IPS-18a (cell line): ENCODE results near the gene NCKAP5.

Experiments
- H3K27ac ChIP-seq: one replicate; pipeline ENCODE4 v1.5.1; 2013; ENCODE audit warnings: low read length
- H3K27me3 ChIP-seq: one replicate; pipeline ENCODE4 v1.6.1; 2013; ENCODE audit warnings: mild to moderate bottlenecking, low read length; ENCODE audit not compliant: control insufficient read depth, insufficient read depth
- H3K36me3 ChIP-seq: one replicate; pipeline ENCODE4 v1.6.1; 2013; ENCODE audit warnings: low read depth, low read length; ENCODE audit not compliant: control insufficient read depth
- H3K4me1 ChIP-seq: one replicate; pipeline ENCODE4 v1.6.1; 2013; ENCODE audit warnings: low read depth, low read length; ENCODE audit not compliant: control insufficient read depth
- H3K4me3 ChIP-seq: one replicate; pipeline ENCODE4 v1.5.1; 2013; ENCODE audit warnings: low read length
- H3K9ac ChIP-seq: one replicate; pipeline ENCODE4 v1.6.1; 2013; ENCODE audit warnings: mild to moderate bottlenecking, low read length, moderate library complexity
- H3K9me3 ChIP-seq: one replicate; pipeline ENCODE4 v1.6.1; 2013; ENCODE audit warnings: low read depth, low read length; ENCODE audit not compliant: control insufficient read depth

The NCKAP5 gene

GRCh38 chr2:133252780-133253355, 315.4 kb downstream of the NCKAP5 start:
- Histone ChIP-seq H3K36me3 (no peaks in the 10 kb centered on the region), H3K9me3 (no peaks in the 10 kb centered on the region), H3K27me3 (no peaks in the 10 kb centered on the region), H3K4me3 (no peak overlapping the region), H3K9ac (no peak overlapping the region), H3K27ac (no peak overlapping the region), H3K4me1 (no peaks in the 10 kb centered on the region)

DNA sequence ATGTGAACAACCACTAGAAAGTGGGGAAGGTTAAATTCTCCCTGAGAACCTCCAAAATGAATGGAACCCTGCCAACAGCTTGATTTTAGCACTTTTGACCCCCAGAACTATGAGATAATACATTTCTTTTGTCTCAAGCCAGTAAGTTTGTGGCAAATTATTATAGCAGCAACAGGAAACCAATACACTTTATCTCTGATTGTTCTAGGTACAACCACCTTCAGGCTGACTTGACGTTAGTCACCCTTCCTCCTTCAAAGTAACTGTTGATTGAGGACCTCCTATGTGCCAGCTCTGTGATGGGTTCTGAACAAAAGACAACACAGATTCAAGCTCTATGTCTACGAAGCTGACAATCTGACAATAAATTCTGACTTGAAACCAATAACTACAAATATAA, 318.9 kb downstream of the NCKAP5 start:
- H3K4me3 ChIP-seq = no peak overlapping the region
- no peak overlapping the region for H3K27ac ChIP-seq
- no peak overlapping the region for H3K9ac ChIP-seq
- no peaks in the 10 kb centered on the region for H3K36me3 ChIP-seq
- no peaks in the 10 kb centered on the region for H3K4me1 ChIP-seq
- no peaks in the 10 kb centered on the region for H3K27me3 ChIP-seq
- H3K9me3 ChIP-seq = no peaks in the 10 kb centered on the region

DNA sequence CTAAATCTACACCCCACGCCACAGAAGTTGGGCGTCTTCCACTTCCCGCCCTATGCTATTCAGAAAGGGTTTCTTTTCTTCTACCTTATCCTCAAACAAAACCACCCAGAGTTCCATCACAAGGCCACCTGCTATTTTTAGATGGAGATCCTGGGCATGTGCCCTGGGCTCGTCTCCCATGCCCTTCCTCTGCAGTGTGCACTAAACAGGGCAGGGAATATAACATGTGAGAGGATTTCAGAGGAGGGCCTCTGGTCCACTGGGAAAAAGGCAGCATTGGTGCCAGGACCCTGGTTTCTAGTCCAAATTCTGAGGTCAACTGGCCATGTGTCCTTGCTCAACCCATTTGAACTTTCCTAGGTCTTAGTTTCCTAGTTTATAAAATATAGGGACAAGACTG, 320.0 kb downstream of the NCKAP5 start:
- Histone ChIP-seq H3K27ac (no peak overlapping the region), H3K9ac (no peak overlapping the region), H3K4me1 (no peaks in the 10 kb centered on the region), H3K36me3 (no peaks in the 10 kb centered on the region), H3K9me3 (no peaks in the 10 kb centered on the region), H3K4me3 (no peak overlapping the region), H3K27me3 (no peaks in the 10 kb centered on the region)

DNA sequence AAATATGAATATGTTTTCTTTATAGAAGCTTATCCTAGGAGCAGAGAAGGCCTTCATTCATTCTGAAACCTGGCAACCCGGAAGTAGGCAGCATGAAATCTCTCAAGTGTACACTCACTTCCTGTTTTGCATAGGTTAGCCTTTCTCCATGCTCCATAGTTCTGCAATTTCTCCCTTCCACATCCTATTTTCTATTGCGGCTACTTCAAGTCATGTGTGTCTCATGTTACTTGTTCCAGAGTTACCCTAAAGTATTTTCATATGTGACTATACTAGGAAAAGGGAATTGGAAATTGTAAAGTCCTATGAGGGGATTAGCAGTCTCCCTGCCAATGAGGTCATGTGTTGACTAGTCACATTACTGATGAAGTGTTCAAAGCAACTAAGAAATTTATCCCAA, 320.6 kb downstream of the NCKAP5 start:
- no peaks in the 10 kb centered on the region for H3K4me1 ChIP-seq
- H3K4me3 ChIP-seq = no peak overlapping the region
- H3K9me3 ChIP-seq = no peaks in the 10 kb centered on the region
- no peaks in the 10 kb centered on the region for H3K27me3 ChIP-seq
- no peaks in the 10 kb centered on the region for H3K36me3 ChIP-seq
- no peak overlapping the region for H3K9ac ChIP-seq
- H3K27ac ChIP-seq = no peak overlapping the region

- Histone ChIP-seq H3K4me1 (no peaks in the 10 kb centered on the region), H3K36me3 (no peaks in the 10 kb centered on the region), H3K4me3 (no peak overlapping the region), H3K27me3 (no peaks in the 10 kb centered on the region), H3K9me3 (no peaks in the 10 kb centered on the region), H3K9ac (no peak overlapping the region), H3K27ac (no peak overlapping the region)
Observed at GRCh38 chr2:133241224-133241571, 327.1 kb downstream of the NCKAP5 start.

GRCh38 chr2:133240491-133241223, 327.6 kb downstream of the NCKAP5 start:
- Histone ChIP-seq H3K9ac (no peak overlapping the region), H3K4me3 (no peak overlapping the region), H3K4me1 (no peaks in the 10 kb centered on the region)

GRCh38 chr2:133235968-133236367, 332.3 kb downstream of the NCKAP5 start:
- H3K27ac ChIP-seq = no peak overlapping the region

More at GRCh38 chr2:133240491-133241223, 327.6 kb downstream of the NCKAP5 start:
- no peaks in the 10 kb centered on the region for H3K9me3 ChIP-seq
- H3K27me3 ChIP-seq = no peaks in the 10 kb centered on the region
- H3K36me3 ChIP-seq = no peaks in the 10 kb centered on the region
- no peak overlapping the region for H3K27ac ChIP-seq

DNA sequence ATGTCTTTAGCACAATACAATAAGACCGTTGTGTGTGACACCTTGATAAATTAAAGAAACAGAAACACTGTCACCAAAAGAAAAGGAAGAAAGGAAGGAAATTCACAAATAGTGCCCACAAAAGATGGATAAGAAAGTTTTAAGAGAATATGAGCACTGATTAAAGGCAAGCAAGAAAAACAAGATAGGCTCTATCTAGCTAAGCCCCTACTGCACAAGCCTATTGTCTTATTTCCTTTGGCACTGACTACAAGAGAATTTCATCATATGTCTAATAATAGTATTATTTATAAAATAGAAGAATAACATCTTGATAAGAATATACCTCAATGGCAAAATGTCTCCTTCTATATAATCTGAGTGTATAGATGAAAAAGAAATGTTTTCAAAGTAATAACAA, 335.7 kb downstream of the NCKAP5 start:
- Histone ChIP-seq H3K27ac (no peak overlapping the region), H3K4me3 (no peak overlapping the region), H3K27me3 (no peaks in the 10 kb centered on the region), H3K9ac (no peak overlapping the region), H3K9me3 (no peaks in the 10 kb centered on the region), H3K36me3 (no peaks in the 10 kb centered on the region), H3K4me1 (no peaks in the 10 kb centered on the region)

More at GRCh38 chr2:133235968-133236367, 332.3 kb downstream of the NCKAP5 start:
- no peaks in the 10 kb centered on the region for H3K9me3 ChIP-seq
- H3K36me3 ChIP-seq = no peaks in the 10 kb centered on the region
- no peaks in the 10 kb centered on the region for H3K27me3 ChIP-seq
- no peak overlapping the region for H3K9ac ChIP-seq
- H3K4me1 ChIP-seq = no peaks in the 10 kb centered on the region
- no peak overlapping the region for H3K4me3 ChIP-seq

GRCh38 chr2:133231264-133231663, 337.0 kb downstream of the NCKAP5 start:
- H3K9me3 ChIP-seq = no peaks in the 10 kb centered on the region
- H3K36me3 ChIP-seq = no peaks in the 10 kb centered on the region
- H3K4me1 ChIP-seq = no peaks in the 10 kb centered on the region
- no peak overlapping the region for H3K27ac ChIP-seq
- H3K27me3 ChIP-seq = no peaks in the 10 kb centered on the region
- no peak overlapping the region for H3K9ac ChIP-seq
- no peak overlapping the region for H3K4me3 ChIP-seq

GRCh38 chr2:133229974-133230373, 338.3 kb downstream of the NCKAP5 start:
- Histone ChIP-seq H3K36me3 (no peaks in the 10 kb centered on the region), H3K27ac (no peak overlapping the region), H3K27me3 (no peaks in the 10 kb centered on the region), H3K9ac (no peak overlapping the region), H3K4me1 (no peaks in the 10 kb centered on the region), H3K4me3 (no peak overlapping the region), H3K9me3 (no peaks in the 10 kb centered on the region)

GRCh38 chr2:133223226-133223625, 345.0 kb downstream of the NCKAP5 start:
- Histone ChIP-seq H3K9ac (no peak overlapping the region), H3K4me3 (no peak overlapping the region), H3K4me1 (no peaks in the 10 kb centered on the region), H3K36me3 (no peaks in the 10 kb centered on the region), H3K27ac (no peak overlapping the region), H3K9me3 (no peaks in the 10 kb centered on the region), H3K27me3 (no peaks in the 10 kb centered on the region)

DNA sequence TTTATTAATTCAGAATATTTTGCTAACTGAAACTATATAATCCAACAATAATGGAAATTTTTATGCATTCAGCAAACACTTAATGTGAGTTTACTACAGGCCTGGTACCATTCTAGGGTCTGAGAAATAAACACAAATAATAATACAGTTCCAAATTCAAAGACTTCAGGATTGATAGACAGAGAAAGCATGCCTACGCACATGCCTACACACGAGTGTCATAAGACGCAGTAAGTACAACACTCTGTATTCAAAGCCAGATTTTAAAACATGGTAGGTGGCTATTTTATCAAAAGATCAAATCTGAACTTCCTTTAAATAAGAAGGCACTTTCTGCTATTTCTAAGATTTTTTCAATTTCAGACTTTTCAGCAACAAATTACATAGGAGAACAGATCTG, 346.9 kb downstream of the NCKAP5 start:
- no peak overlapping the region for H3K4me3 ChIP-seq
- no peaks in the 10 kb centered on the region for H3K36me3 ChIP-seq
- no peak overlapping the region for H3K9ac ChIP-seq
- no peaks in the 10 kb centered on the region for H3K27me3 ChIP-seq
- H3K27ac ChIP-seq = no peak overlapping the region
- no peaks in the 10 kb centered on the region for H3K4me1 ChIP-seq
- H3K9me3 ChIP-seq = no peaks in the 10 kb centered on the region
